ENCODE measurements around the gene NARF.
A peak's percentile ranks its signal among the peaks of the same experiment; 100 is the strongest.
"Not testable (repeated sequence)": the region's sequence is repeated elsewhere in the genome, so short reads cannot be mapped to it uniquely, and the experiment has no call there.

NARF gene

GRCh38 chr17:82497483-82498405 is 39.2 kb downstream of the NARF start:
- peak in 2 of 3 experiments; percentile 30 to 36 for DNase-seq (ENCODE audit: low read depth in 3 of 3)

- no peak for DNase-seq (ENCODE audit: low read depth in 3 of 3)
Measured at GRCh38 chr17:82502207-82502606, 43.7 kb downstream of the NARF start.

- no peak for DNase-seq (ENCODE audit: low read depth in 3 of 3)
Measured at GRCh38 chr17:82503094-82503727, 44.7 kb downstream of the NARF start.

- no peak for DNase-seq (ENCODE audit: low read depth in 3 of 3)
Measured at GRCh38 chr17:82503728-82504308, 45.3 kb downstream of the NARF start.

- DNase-seq (ENCODE audit: low read depth in 3 of 3): no peak
Measured at GRCh38 chr17:82505296-82505695, 46.8 kb downstream of the NARF start.

GRCh38 chr17:82506402-82506801 is 47.9 kb downstream of the NARF start:
- DNase-seq (ENCODE audit: low read depth in 3 of 3): not testable (repeated sequence)

- DNase-seq (ENCODE audit: low read depth in 3 of 3): no peak
Measured at GRCh38 chr17:82507631-82508175, 49.2 kb downstream of the NARF start.

GRCh38 chr17:82511642-82512041 is 53.1 kb downstream of the NARF start:
- DNase-seq (ENCODE audit: low read depth in 3 of 3): not testable (repeated sequence)

GRCh38 chr17:82513864-82514263 is 55.3 kb downstream of the NARF start:
- DNase-seq (ENCODE audit: low read depth in 3 of 3): not testable (repeated sequence)

- no peak for DNase-seq (ENCODE audit: low read depth in 3 of 3)
Measured at GRCh38 chr17:82517230-82517865, 58.8 kb downstream of the NARF start.

GRCh38 chr17:82518826-82519810 is 60.6 kb downstream of the NARF start, which contains the start of gene FOXK2:
FOXK2 (plus strand) TSS chr17:82519732; CDS start chr17:82519889, 157 bp downstream.
- peak; percentile 87 to 90 (median 88) for DNase-seq (ENCODE audit: low read depth in 3 of 3)

GRCh38 chr17:82519971-82520903 is 61.7 kb downstream of the NARF start:
- DNase-seq (ENCODE audit: low read depth in 3 of 3): peak; percentile 13 to 20 (median 17)

GRCh38 chr17:82524540-82524939 is 66.0 kb downstream of the NARF start:
- DNase-seq (ENCODE audit: low read depth in 3 of 3): no peak

GRCh38 chr17:82525712-82526111 is 67.2 kb downstream of the NARF start:
- no peak for DNase-seq (ENCODE audit: low read depth in 3 of 3)

GRCh38 chr17:82527898-82528297 is 69.4 kb downstream of the NARF start:
- no peak for DNase-seq (ENCODE audit: low read depth in 3 of 3)

GRCh38 chr17:82528484-82529265 is 70.1 kb downstream of the NARF start:
- no peak for DNase-seq (ENCODE audit: low read depth in 3 of 3)

GRCh38 chr17:82529914-82530300 is 71.4 kb downstream of the NARF start:
- DNase-seq (ENCODE audit: low read depth in 3 of 3): no peak

- no peak for DNase-seq (ENCODE audit: low read depth in 3 of 3)
Measured at GRCh38 chr17:82531431-82531881, 72.9 kb downstream of the NARF start.

Measured in stimulated activated CD4-positive, alpha-beta T cell treated with anti-CD3 and anti-CD28 coated beads, TNF-alpha, amount 100 ng/mL, for 4 hours (primary cell).